ENCODE data around the gene DHX30. TPM values are rescaled to one million over a fixed set of nuclear protein-coding genes. Genes with fewer than 3 reads are reported as not detected.
"Not testable (repeated sequence)": the region's sequence is repeated elsewhere in the genome, so short reads cannot be mapped to it uniquely, and the experiment has no call there.

Gene DHX30
- 10 to 100 TPM; 62.2 to 84.4 TPM for total RNA-seq

- Mint-ChIP-seq H3K9me3 (no peaks in the 10 kb centered on the region), H3K27ac (peak within 1 kb of the TSS; percentile 90 to 98), H3K36me3 (peaks cover 0 to 4% of the 10 kb centered on the region in 2 donors)
- DNase-seq (ENCODE audit: low spot score in 2 of 2) = peak; percentile 83 to 87
- ATAC-seq = peak; percentile 84 to 95
These were observed at the start of gene DHX30 for GRCh38 chr3:47802734-47803479. DHX30 (plus strand) TSS chr3:47803138; CDS start chr3:47810684, 7,546 bp downstream.

- DNase-seq (ENCODE audit: low spot score in 2 of 2) = no peak
- Mint-ChIP-seq H3K9me3 (no peaks in the 10 kb centered on the region), H3K27ac (no peak overlapping the region), H3K36me3 (peaks cover 5 to 9% of the 10 kb centered on the region in 2 donors)
- ATAC-seq = no peak
These were observed 44.5 kb upstream of the DHX30 start for GRCh38 chr3:47758261-47759025.

GRCh38 chr3:47760207-47760606, 42.7 kb upstream of the DHX30 start:
- not testable (repeated sequence) for H3K9me3 Mint-ChIP-seq; DNase-seq (ENCODE audit: low spot score in 2 of 2); ATAC-seq; H3K36me3 Mint-ChIP-seq
- H3K27ac Mint-ChIP-seq = peak overlapping the region in 1 of 2 donors; percentile 79

- peak overlapping the region; percentile 81 to 93 for H3K27ac Mint-ChIP-seq
- ATAC-seq = no peak
- peaks cover 5 to 9% of the 10 kb centered on the region in 2 donors for H3K36me3 Mint-ChIP-seq
- H3K9me3 Mint-ChIP-seq = no peaks in the 10 kb centered on the region
- DNase-seq (ENCODE audit: low spot score in 2 of 2) = no peak
These were observed 41.9 kb upstream of the DHX30 start for GRCh38 chr3:47761046-47761445.

GRCh38 chr3:47762233-47762632, 40.7 kb upstream of the DHX30 start:
- Mint-ChIP-seq H3K27ac (peak overlapping the region; percentile 81 to 88), H3K36me3 (peaks cover 0 to under 1% of the 10 kb centered on the region in 2 donors), H3K9me3 (no peaks in the 10 kb centered on the region)
- ATAC-seq (no peak), DNase-seq (ENCODE audit: low spot score in 2 of 2) (no peak)

- Mint-ChIP-seq H3K36me3 (peaks cover 0 to 4% of the 10 kb centered on the region in 2 donors), H3K27ac (peak overlapping the region in 1 of 2 donors; percentile 14), H3K9me3 (no peaks in the 10 kb centered on the region)
- ATAC-seq (no peak), DNase-seq (ENCODE audit: low spot score in 2 of 2) (no peak)
These were observed 36.8 kb upstream of the DHX30 start for GRCh38 chr3:47766186-47766585.

GRCh38 chr3:47772047-47772446, 30.9 kb upstream of the DHX30 start:
- DNase-seq (ENCODE audit: low spot score in 2 of 2) (no peak), ATAC-seq (no peak)
- peaks cover 0 to 22% of the 10 kb centered on the region in 2 donors for H3K36me3 Mint-ChIP-seq
- H3K9me3 Mint-ChIP-seq = no peaks in the 10 kb centered on the region
- peak overlapping the region in 1 of 2 donors; percentile 72 for H3K27ac Mint-ChIP-seq

- Mint-ChIP-seq H3K9me3 (no peaks in the 10 kb centered on the region), H3K36me3 (peaks cover 0 to 22% of the 10 kb centered on the region in 2 donors), H3K27ac (no peak overlapping the region)
- ATAC-seq (no peak), DNase-seq (ENCODE audit: low spot score in 2 of 2) (no peak)
These were observed 30.1 kb upstream of the DHX30 start for GRCh38 chr3:47772788-47773187.

GRCh38 chr3:47778746-47779145, 24.2 kb upstream of the DHX30 start:
- DNase-seq (ENCODE audit: low spot score in 2 of 2) = no peak
- Mint-ChIP-seq H3K36me3 (peaks cover 11 to 16% of the 10 kb centered on the region in 2 donors), H3K9me3 (no peaks in the 10 kb centered on the region), H3K27ac (no peak overlapping the region)
- ATAC-seq = no peak

- Mint-ChIP-seq H3K27ac (peak overlapping the region; percentile 90), H3K9me3 (no peaks in the 10 kb centered on the region), H3K36me3 (peaks cover 11 to 12% of the 10 kb centered on the region in 2 donors)
- ATAC-seq (peak; percentile 43 to 44), DNase-seq (ENCODE audit: low spot score in 2 of 2) (peak; percentile 72 to 75)
These were observed 21.9 kb upstream of the DHX30 start for GRCh38 chr3:47780741-47781684.

- Mint-ChIP-seq H3K36me3 (peaks cover 11 to 12% of the 10 kb centered on the region in 2 donors), H3K27ac (peak within 1 kb of the TSS; percentile 90 to 97), H3K9me3 (no peaks in the 10 kb centered on the region)
- peak; percentile 99 for DNase-seq (ENCODE audit: low spot score in 2 of 2)
- ATAC-seq = peak; percentile 91 to 95
These were observed 21.1 kb upstream of the DHX30 start, which contains the start of gene SMARCC1 for GRCh38 chr3:47781685-47782445. SMARCC1 (minus strand) TSS chr3:47781893; CDS start chr3:47781797, 96 bp downstream.

GRCh38 chr3:47782446-47783308, 20.3 kb upstream of the DHX30 start:
- DNase-seq (ENCODE audit: low spot score in 2 of 2) (no peak), ATAC-seq (no peak)
- Mint-ChIP-seq H3K36me3 (peaks cover 11 to 12% of the 10 kb centered on the region in 2 donors), H3K27ac (peak overlapping the region; percentile 90 to 97), H3K9me3 (no peaks in the 10 kb centered on the region)

- DNase-seq (ENCODE audit: low spot score in 2 of 2) (no peak), ATAC-seq (no peak)
- H3K9me3 Mint-ChIP-seq = no peaks in the 10 kb centered on the region
- H3K36me3 Mint-ChIP-seq = peaks cover 11 to 12% of the 10 kb centered on the region in 2 donors
- no peak overlapping the region for H3K27ac Mint-ChIP-seq
These were observed 19.3 kb upstream of the DHX30 start for GRCh38 chr3:47783673-47784072.

- Mint-ChIP-seq H3K27ac (no peak overlapping the region), H3K9me3 (no peaks in the 10 kb centered on the region), H3K36me3 (no peaks in the 10 kb centered on the region)
- ATAC-seq = no peak
- DNase-seq (ENCODE audit: low spot score in 2 of 2) = no peak
These were observed 11.6 kb upstream of the DHX30 start for GRCh38 chr3:47791193-47791855.
